ENCODE measurements around the gene WASF3. TPM values are rescaled to one million over a fixed set of nuclear protein-coding genes. Genes with fewer than 3 reads are reported as not detected.

The WASF3 gene
- total RNA-seq, 1 donor from 2014 or later: 106 TPM

- H3K9me3 Mint-ChIP-seq: peaks cover 15% of the 10 kb centered on the region
These were observed 61.2 kb downstream of the WASF3 start for GRCh38 chr13:26618726-26619125.

GRCh38 chr13:26619358-26619757, 61.9 kb downstream of the WASF3 start:
- H3K79me2 ChIP-seq (ENCODE audit: low read depth): peaks cover 87% of the 10 kb centered on the region
- H3K4me3 ChIP-seq: no peak overlapping the region
- Mint-ChIP-seq H3K9me3 (peaks cover 22% of the 10 kb centered on the region), H3K4me1 (no peaks in the 10 kb centered on the region), H3K27me3 (ENCODE audit: insufficient read depth, low read depth) (peaks cover 3% of the 10 kb centered on the region), H3K4me3 (no peak overlapping the region), H3K27ac (no peak overlapping the region), H3K36me3 (peaks cover 75% of the 10 kb centered on the region)
- no peaks in the 10 kb centered on the region for H3K27me3 ChIP-seq
- peaks cover 44% of the 10 kb centered on the region for H4K20me1 ChIP-seq (ENCODE audit: low read depth)
- H2AFZ ChIP-seq (replicated peaks): no peak overlapping the region
- DNase-seq (ENCODE audit: low spot score): no peak
- TF ChIP-seq EZH2phosphoT487 (IDR thresholded peaks at IDR 0.05): no peak
- TF ChIP-seq CTCF (IDR thresholded peaks at IDR 0.05): no peak
- TF ChIP-seq EZH2 (IDR thresholded peaks at IDR 0.05): no peak
- H3K27ac ChIP-seq: no peak overlapping the region
- H3K9ac ChIP-seq: no peak overlapping the region
- no peaks in the 10 kb centered on the region for H3F3A ChIP-seq (ENCODE audit: low read depth)
- H3K4me2 ChIP-seq: no peak overlapping the region
- no peaks in the 10 kb centered on the region for H3K9me3 ChIP-seq (ENCODE audit: low read depth)
- peaks cover 18% of the 10 kb centered on the region for H3K36me3 ChIP-seq
- H3K4me1 ChIP-seq: peaks cover 8% of the 10 kb centered on the region

More at GRCh38 chr13:26618726-26619125, 61.2 kb downstream of the WASF3 start:
- H3K27me3 ChIP-seq: no peaks in the 10 kb centered on the region
- H3K9me3 ChIP-seq (ENCODE audit: low read depth): no peaks in the 10 kb centered on the region
- H3K4me3 ChIP-seq: no peak overlapping the region
- no peaks in the 10 kb centered on the region for H3K4me1 Mint-ChIP-seq
- peaks cover 46% of the 10 kb centered on the region for H4K20me1 ChIP-seq (ENCODE audit: low read depth)
- H3K36me3 Mint-ChIP-seq: peaks cover 72% of the 10 kb centered on the region
- no peak overlapping the region for H3K27ac ChIP-seq
- H3K4me2 ChIP-seq: no peak overlapping the region
- no peaks in the 10 kb centered on the region for H3F3A ChIP-seq (ENCODE audit: low read depth)
- H3K4me3 Mint-ChIP-seq: no peak overlapping the region
- no peak overlapping the region for H2AFZ ChIP-seq (replicated peaks)
- TF ChIP-seq CTCF (IDR thresholded peaks at IDR 0.05): no peak
- no peak for TF ChIP-seq EZH2 (IDR thresholded peaks at IDR 0.05)
- no peak for TF ChIP-seq EZH2phosphoT487 (IDR thresholded peaks at IDR 0.05)
- H3K4me1 ChIP-seq: peaks cover 8% of the 10 kb centered on the region
- H3K36me3 ChIP-seq: peaks cover 14% of the 10 kb centered on the region
- DNase-seq (ENCODE audit: low spot score): no peak
- H3K27me3 Mint-ChIP-seq (ENCODE audit: insufficient read depth, low read depth): peaks cover 3% of the 10 kb centered on the region
- H3K27ac Mint-ChIP-seq: no peak overlapping the region
- H3K79me2 ChIP-seq (ENCODE audit: low read depth): peaks cover 87% of the 10 kb centered on the region
- no peak overlapping the region for H3K9ac ChIP-seq

DNA sequence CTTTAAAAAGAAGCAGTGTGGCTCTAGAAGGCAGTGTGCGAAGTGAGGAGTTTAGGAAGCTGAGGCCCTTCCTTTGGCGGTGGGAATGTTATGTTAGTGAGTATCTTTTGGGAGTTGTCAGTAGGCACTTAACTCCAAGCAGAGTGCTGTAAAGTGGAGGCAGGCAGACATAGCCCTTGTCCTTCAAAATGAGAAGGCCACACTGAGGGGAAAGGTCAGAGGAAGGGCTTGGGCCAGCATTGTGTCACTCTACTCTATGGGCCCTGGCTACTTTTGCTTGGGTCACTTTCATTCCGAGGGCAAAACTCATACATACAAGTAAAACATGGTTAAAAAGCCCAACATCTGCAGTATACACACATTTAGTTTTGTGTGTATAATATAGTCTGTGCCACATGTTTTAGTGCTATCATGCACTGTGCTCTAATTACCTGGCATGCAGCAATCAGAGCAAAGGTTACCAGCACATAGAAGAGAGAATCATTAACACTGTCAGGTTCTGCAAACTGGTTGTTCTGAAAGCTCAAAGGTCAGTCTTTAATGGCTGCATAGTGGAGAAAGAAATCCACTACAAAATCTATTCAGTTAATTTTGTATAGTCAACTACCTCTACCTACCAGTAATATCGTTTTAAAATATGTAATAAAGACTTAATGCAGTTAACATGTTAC, 64.4 kb downstream of the WASF3 start:
- peaks cover 6% of the 10 kb centered on the region for H3K27me3 Mint-ChIP-seq (ENCODE audit: insufficient read depth, low read depth)
- Histone ChIP-seq H3K4me1 (peaks cover 8% of the 10 kb centered on the region), H3F3A (ENCODE audit: low read depth) (no peaks in the 10 kb centered on the region), H3K4me3 (no peak overlapping the region), H3K9ac (no peak overlapping the region), H3K36me3 (peaks cover 25% of the 10 kb centered on the region), H3K27me3 (no peaks in the 10 kb centered on the region), H3K4me2 (no peak overlapping the region), H2AFZ (replicated peaks) (no peak overlapping the region), H3K9me3 (ENCODE audit: low read depth) (no peaks in the 10 kb centered on the region), H3K27ac (no peak overlapping the region), H4K20me1 (ENCODE audit: low read depth) (peaks cover 20% of the 10 kb centered on the region), H3K79me2 (ENCODE audit: low read depth) (peaks cover 82% of the 10 kb centered on the region)
- no peak overlapping the region for H3K27ac Mint-ChIP-seq
- no peak overlapping the region for H3K4me3 Mint-ChIP-seq
- no peak for TF ChIP-seq CTCF (IDR thresholded peaks at IDR 0.05)
- no peak for TF ChIP-seq EZH2 (IDR thresholded peaks at IDR 0.05)
- no peak for TF ChIP-seq EZH2phosphoT487 (IDR thresholded peaks at IDR 0.05)
- DNase-seq (ENCODE audit: low spot score): no peak
- H3K9me3 Mint-ChIP-seq: peaks cover 40% of the 10 kb centered on the region
- no peaks in the 10 kb centered on the region for H3K4me1 Mint-ChIP-seq
- H3K36me3 Mint-ChIP-seq: peaks cover 87% of the 10 kb centered on the region
